DOHH2 (cell line): ENCODE results near the gene C17orf100.

Source experiments
- H3F3A ChIP-seq: fragments of 200-600 bp; sonication (generic), shearing (Covaris generic); 2 replicates; pipeline ENCODE4 v1.6.0; 2016; ENCODE audit warnings: antibody characterized with exemption, mild to moderate bottlenecking; ENCODE audit not compliant: control insufficient read depth, insufficient read depth
- H3K27ac ChIP-seq: fragments of 200-600 bp; sonication (generic); 2 replicates; pipeline ENCODE4 v1.5.1; 2014; ENCODE audit warnings: low read depth, mild to moderate bottlenecking, low read length, moderate library complexity
- H3K27me3 ChIP-seq: fragments of 200-600 bp; sonication (generic); 2 replicates; pipeline ENCODE4 v1.6.1; 2014; ENCODE audit warnings: mild to moderate bottlenecking, low read length, mixed read lengths; ENCODE audit not compliant: control insufficient read depth
- H3K36me3 ChIP-seq: fragments of 200-600 bp; sonication (generic); 2 replicates; pipeline ENCODE4 v1.6.1; 2014; ENCODE audit warnings: mild to moderate bottlenecking, low read length, moderate library complexity, mixed read lengths; ENCODE audit not compliant: control insufficient read depth
- H3K4me1 ChIP-seq: fragments of 200-600 bp; sonication (generic); 2 replicates; pipeline ENCODE4 v1.6.1; 2014; ENCODE audit warnings: mild to moderate bottlenecking, low read length, mixed read lengths; ENCODE audit not compliant: control insufficient read depth
- H3K4me2 ChIP-seq: fragments of 200-600 bp; sonication (generic); 2 replicates; pipeline ENCODE4 v1.6.0; 2014; ENCODE audit warnings: mild to moderate bottlenecking, low read length, moderate library complexity
- H3K4me3 ChIP-seq: fragments of 200-600 bp; sonication (generic); 2 replicates; pipeline ENCODE4 v1.5.1; 2014; ENCODE audit warnings: mild to moderate bottlenecking, low read length, mixed read lengths
- H3K79me2 ChIP-seq: fragments of 200-600 bp; sonication (generic); 2 replicates; pipeline ENCODE4 v1.6.1; 2014; ENCODE audit warnings: mild to moderate bottlenecking, low read length, mixed read lengths; ENCODE audit not compliant: control insufficient read depth
- H3K9me2 ChIP-seq: fragments of 200-600 bp; sonication (generic); replicated peaks from 2 replicates; pipeline ENCODE4 v1.6.1; 2014; ENCODE audit warnings: mild to moderate bottlenecking, low read length, mixed read lengths; ENCODE audit not compliant: control insufficient read depth
- H3K9me3 ChIP-seq: fragments of 200-600 bp; sonication (generic); 2 replicates; pipeline ENCODE4 v1.6.1; 2014; ENCODE audit warnings: antibody characterized with exemption, low read length, mixed read lengths; ENCODE audit not compliant: control insufficient read depth, insufficient read depth
- H4K20me1 ChIP-seq: fragments of 200-600 bp; sonication (generic); 2 replicates; pipeline ENCODE4 v1.6.0; 2014; ENCODE audit warnings: low read depth, mild to moderate bottlenecking, antibody characterized with exemption, low read length, moderate library complexity; ENCODE audit not compliant: control insufficient read depth, insufficient read depth
- CTCF ChIP-seq: fragments of 200-600 bp; sonication (generic); IDR thresholded peaks from one replicate; pipeline ENCODE4 v1.5.1; 2014; ENCODE audit warnings: antibody characterized with exemption, mild to moderate bottlenecking, low read depth, low read length; ENCODE audit not compliant: poor library complexity, severe bottlenecking
- EZH2phosphoT487 ChIP-seq: fragments of 200-600 bp; sonication (generic); IDR thresholded peaks from 2 replicates; pipeline ENCODE4 v1.6.1; 2017; ENCODE audit warnings: borderline replicate concordance, mild to moderate bottlenecking, antibody characterized with exemption, low read length, moderate library complexity, mixed read lengths

C17orf100 gene

DNA sequence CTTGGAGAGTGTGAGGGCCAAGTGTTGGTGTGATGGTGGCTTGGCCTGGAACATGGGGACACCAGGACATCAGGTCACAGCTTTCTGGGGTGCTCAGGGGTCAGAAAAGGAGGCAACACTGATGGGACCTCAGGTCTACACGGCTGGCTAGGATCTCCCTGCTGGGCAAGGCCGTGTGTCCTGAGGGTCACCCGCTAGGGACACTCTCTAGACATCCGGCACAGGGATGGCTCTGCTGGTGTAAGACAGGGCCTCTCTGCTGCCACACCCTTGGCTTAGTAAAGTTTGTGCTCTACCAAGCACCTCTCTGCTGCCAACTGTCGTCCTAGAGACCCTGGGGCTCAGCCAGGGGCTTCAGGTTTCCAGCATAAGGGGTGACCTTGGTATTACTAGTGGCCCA lies 45.3 kb downstream of the C17orf100 start:
- no peak overlapping the region for H3K4me2 ChIP-seq
- H4K20me1 ChIP-seq: no peaks in the 10 kb centered on the region
- H3K79me2 ChIP-seq: no peaks in the 10 kb centered on the region
- no peak overlapping the region for H3K4me3 ChIP-seq
- H3K27me3 ChIP-seq: peaks cover 3% of the 10 kb centered on the region; the same call in 1 of the 2 replicates
- no peaks in the 10 kb centered on the region for H3K4me1 ChIP-seq
- TF ChIP-seq CTCF: no peak
- no peaks in the 10 kb centered on the region for H3F3A ChIP-seq
- no peaks in the 10 kb centered on the region for H3K9me2 ChIP-seq
- H3K9me3 ChIP-seq: no peaks in the 10 kb centered on the region
- H3K36me3 ChIP-seq: no peaks in the 10 kb centered on the region
- H3K27ac ChIP-seq: no peak overlapping the region

DNA sequence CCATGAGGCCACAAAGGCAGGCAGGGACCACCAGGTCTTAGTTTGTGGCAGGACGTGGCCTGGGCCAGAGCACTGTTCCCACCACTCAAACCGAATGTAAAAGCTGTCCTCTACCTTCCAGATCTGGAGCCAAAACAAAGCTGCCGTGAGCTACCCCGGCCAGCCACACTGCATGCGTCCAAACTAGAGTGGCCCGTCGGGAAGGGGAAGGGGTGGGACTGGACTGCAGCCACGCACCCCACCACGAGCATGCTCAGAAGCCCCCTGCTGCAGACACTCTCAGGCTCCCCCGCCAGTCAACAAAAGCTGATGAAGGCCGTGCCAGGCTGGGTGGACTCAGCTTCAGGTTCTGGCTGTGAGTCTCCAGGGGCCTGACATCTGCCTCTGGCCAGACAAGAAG lies 46.4 kb downstream of the C17orf100 start:
- Histone ChIP-seq H3K4me1 (no peaks in the 10 kb centered on the region), H3F3A (no peaks in the 10 kb centered on the region), H3K4me3 (no peak overlapping the region), H3K9me3 (no peaks in the 10 kb centered on the region), H3K4me2 (no peak overlapping the region), H3K79me2 (no peaks in the 10 kb centered on the region), H3K36me3 (no peaks in the 10 kb centered on the region), H3K27me3 (no peaks in the 10 kb centered on the region; the same call in 1 of the 2 replicates), H3K9me2 (no peaks in the 10 kb centered on the region), H4K20me1 (no peaks in the 10 kb centered on the region), H3K27ac (no peak overlapping the region)
- no peak for TF ChIP-seq EZH2phosphoT487
- TF ChIP-seq CTCF: no peak

GRCh38 chr17:6699997-6700947 lies 48.7 kb downstream of the C17orf100 start:
- Histone ChIP-seq H3K4me3 (no peak overlapping the region), H3F3A (no peaks in the 10 kb centered on the region), H3K9me3 (no peaks in the 10 kb centered on the region), H3K79me2 (no peaks in the 10 kb centered on the region), H3K4me1 (no peaks in the 10 kb centered on the region), H3K27ac (no peak overlapping the region), H3K9me2 (no peaks in the 10 kb centered on the region), H4K20me1 (no peaks in the 10 kb centered on the region), H3K4me2 (no peak overlapping the region), H3K36me3 (no peaks in the 10 kb centered on the region), H3K27me3 (no peaks in the 10 kb centered on the region)
- TF ChIP-seq CTCF (no peak), EZH2phosphoT487 (no peak)
